Thyroid gland (tissue), 4 donors: ENCODE measurements around the gene S100Z. TPM values are rescaled to one million over a fixed set of nuclear protein-coding genes. Genes with fewer than 3 reads are reported as not detected.

ENCODE experiments used
- DNase-seq, 2 donors: peaks; one replicate each; pipeline ENCODE4 v3.0.0-alpha.2; 2019
- H3K27ac ChIP-seq, 3 donors: fragments of 200-600 bp; sonication (generic); 1 replicate in 2 of 3; 2 replicates in 1 of 3; pipeline ENCODE4 v1.5.1; 2016 to 2019; ENCODE audit warnings: mild to moderate bottlenecking in 1 of 3, moderate library complexity in 1 of 3
- H3K27me3 ChIP-seq: fragments of 200-600 bp; sonication (generic); one replicate; pipeline ENCODE4 v1.5.1; 2019
- H3K36me3 ChIP-seq, 2 donors: fragments of 200-600 bp; sonication (generic); one replicate each; pipeline ENCODE4 v1.5.1; 2016 to 2019
- H3K4me1 ChIP-seq, 2 donors: fragments of 200-600 bp; sonication (generic); one replicate each; pipeline ENCODE4 v1.5.1; 2017 to 2019
- H3K4me3 ChIP-seq, 3 donors: fragments of 200-600 bp; sonication (generic); replicated peaks in 1 of 3; 1 replicate in 2 of 3; 2 replicates in 1 of 3; pipeline ENCODE4 v1.5.1; 2016; ENCODE audit warnings: mild to moderate bottlenecking in 1 of 3
- H3K9me3 ChIP-seq: fragments of 200-600 bp; sonication (generic); one replicate; pipeline ENCODE4 v1.5.1; 2017
- POLR2A ChIP-seq, 2 donors: fragments of 450-650 bp; IDR thresholded peaks; one replicate each; pipeline ENCODE4 v1.6.1; 2017; ENCODE audit warnings: antibody characterized with exemption in 2 of 2, mild to moderate bottlenecking in 2 of 2, moderate library complexity in 1 of 2
- WGBS, 2 donors: methylation state at CpG; one replicate each; pipeline ENCODE4 v1.1.5; 2017; 5-methylcytosine and 5-hydroxymethylcytosine counted together
- intact Hi-C: fragments of 100-400 bp; cut with DNase I; formaldehyde crosslinking; loops from one replicate; pipeline ENCODE4 v1.15.1; 2023
- total RNA-seq, 4 donors: library from RNA; depleted of rRNA; stranded (reverse); fragments of >200 nt; gene quantifications; one replicate each; pipeline ENCODE4 v1.2.3, GENCODE V29; 2016
- TF ChIP-seq, protein P1 (sequence below), 6 experiments: fragments of 200-600 bp in 3 of 6; fragments of 450-650 bp in 3 of 6; sonication (generic) in 3 of 6; IDR thresholded peaks; one replicate each; pipeline ENCODE4 v1.5.1; 2016 to 2019; ENCODE audit warnings: antibody characterized with exemption in 6 of 6, mild to moderate bottlenecking in 2 of 6, inconsistent platforms in 1 of 6, moderate library complexity in 1 of 6

S100Z gene
- total RNA-seq, 4 donors from 2014 or later, result not detected

DNA sequence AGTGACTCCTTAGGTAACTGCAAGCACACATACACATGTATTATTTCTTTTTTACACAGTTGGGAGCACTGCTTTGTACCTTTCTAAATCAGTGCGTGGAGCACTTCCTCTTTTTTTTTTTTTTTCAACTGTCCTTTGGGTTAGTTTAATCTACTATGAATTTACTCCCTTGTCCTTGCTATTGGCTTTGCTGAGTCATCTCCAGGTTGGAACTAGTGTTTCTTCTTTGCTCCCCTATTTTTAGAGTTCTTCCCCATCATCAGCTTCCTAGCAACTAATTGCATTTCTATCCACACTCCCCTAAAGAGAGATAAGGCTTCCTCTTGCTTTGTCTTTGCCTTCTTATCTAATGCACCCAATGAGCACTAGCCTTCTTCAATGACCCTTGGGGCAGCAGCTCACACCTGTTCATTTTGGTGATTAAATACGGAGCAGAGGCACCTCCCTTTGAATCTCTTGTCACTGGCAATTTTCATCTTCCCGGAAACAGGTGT lies 24.3 kb downstream of the S100Z start:
- no peak overlapping the region for H3K27ac ChIP-seq
- intact Hi-C loops, result no loop called here
- DNase-seq, result no peak
- H3K4me3 ChIP-seq, result no peak overlapping the region
- no peaks in the 10 kb centered on the region for H3K36me3 ChIP-seq
- no peaks in the 10 kb centered on the region for H3K9me3 ChIP-seq
- H3K27me3 ChIP-seq, result no peaks in the 10 kb centered on the region
- TF ChIP-seq, protein P1, sequence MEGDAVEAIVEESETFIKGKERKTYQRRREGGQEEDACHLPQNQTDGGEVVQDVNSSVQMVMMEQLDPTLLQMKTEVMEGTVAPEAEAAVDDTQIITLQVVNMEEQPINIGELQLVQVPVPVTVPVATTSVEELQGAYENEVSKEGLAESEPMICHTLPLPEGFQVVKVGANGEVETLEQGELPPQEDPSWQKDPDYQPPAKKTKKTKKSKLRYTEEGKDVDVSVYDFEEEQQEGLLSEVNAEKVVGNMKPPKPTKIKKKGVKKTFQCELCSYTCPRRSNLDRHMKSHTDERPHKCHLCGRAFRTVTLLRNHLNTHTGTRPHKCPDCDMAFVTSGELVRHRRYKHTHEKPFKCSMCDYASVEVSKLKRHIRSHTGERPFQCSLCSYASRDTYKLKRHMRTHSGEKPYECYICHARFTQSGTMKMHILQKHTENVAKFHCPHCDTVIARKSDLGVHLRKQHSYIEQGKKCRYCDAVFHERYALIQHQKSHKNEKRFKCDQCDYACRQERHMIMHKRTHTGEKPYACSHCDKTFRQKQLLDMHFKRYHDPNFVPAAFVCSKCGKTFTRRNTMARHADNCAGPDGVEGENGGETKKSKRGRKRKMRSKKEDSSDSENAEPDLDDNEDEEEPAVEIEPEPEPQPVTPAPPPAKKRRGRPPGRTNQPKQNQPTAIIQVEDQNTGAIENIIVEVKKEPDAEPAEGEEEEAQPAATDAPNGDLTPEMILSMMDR (IDR thresholded peaks at IDR 0.05), result no peak
- TF ChIP-seq POLR2A (IDR thresholded peaks at IDR 0.05), result no peak
- no peaks in the 10 kb centered on the region for H3K4me1 ChIP-seq
- 61 to 74% methylated on average over 3 of the region's 3 CpGs for WGBS, 2 donors

DNA sequence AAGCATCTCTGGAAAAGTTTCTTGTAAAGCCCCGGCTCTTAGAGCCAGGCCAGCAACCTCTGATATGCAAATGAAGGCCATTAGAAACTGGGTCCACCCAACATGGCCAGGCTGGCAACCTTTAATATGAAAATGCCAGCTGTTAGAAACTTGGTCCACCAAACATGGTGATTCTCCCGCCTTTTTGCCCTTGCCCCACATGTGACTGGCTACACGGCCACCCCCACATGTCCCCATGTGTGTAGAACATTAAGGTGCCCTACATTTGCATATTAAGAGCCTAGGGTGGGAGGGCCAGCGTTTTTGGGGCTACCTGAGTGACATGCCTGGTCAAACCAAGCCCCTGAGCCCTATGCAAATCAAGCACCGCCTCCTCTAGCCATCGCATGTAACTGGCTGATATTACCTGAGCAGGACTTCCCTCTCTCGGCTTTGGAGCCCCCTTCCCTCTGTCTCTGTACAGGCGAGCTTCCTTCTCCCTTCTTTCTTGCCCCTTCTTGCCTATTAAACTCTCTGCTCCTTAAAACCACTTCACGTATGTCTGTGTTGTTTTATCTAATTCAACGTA lies 39.0 kb downstream of the S100Z start:
- Histone ChIP-seq H3K27ac (no peak overlapping the region), H3K27me3 (no peaks in the 10 kb centered on the region), H3K4me1 (no peaks in the 10 kb centered on the region), H3K36me3 (no peaks in the 10 kb centered on the region), H3K9me3 (no peaks in the 10 kb centered on the region), H3K4me3 (no peak overlapping the region)
- intact Hi-C loops, result no loop called here
- TF ChIP-seq, protein P1 (IDR thresholded peaks at IDR 0.05), result no peak
- no peak for TF ChIP-seq POLR2A (IDR thresholded peaks at IDR 0.05)
- no peak for DNase-seq
- 59 to 61% methylated on average over 10 of the region's 10 CpGs for WGBS, 2 donors

DNA sequence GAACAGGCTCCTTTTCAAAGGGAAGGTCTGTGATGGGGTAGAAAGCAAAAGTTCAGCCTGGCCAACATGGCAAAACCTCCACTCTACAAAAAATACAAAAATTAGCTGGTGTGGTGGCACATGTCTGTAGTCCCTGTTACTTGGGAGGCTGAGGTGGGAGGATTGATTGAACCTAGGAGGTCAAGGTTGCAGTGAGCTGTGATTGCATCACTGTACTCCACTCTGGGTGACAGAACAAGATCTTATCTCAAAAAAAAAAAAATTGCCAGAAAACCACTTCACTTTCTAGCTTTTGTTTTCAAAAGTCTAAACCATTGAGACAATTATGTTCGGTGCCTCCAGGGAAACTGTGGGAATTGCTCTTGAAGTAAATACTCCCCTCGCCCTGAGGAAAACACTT lies 43.5 kb downstream of the S100Z start:
- Histone ChIP-seq H3K27ac (no peak overlapping the region), H3K4me1 (no peaks in the 10 kb centered on the region), H3K36me3 (no peaks in the 10 kb centered on the region), H3K9me3 (no peaks in the 10 kb centered on the region), H3K4me3 (no peak overlapping the region), H3K27me3 (no peaks in the 10 kb centered on the region)
- no peak for DNase-seq
- TF ChIP-seq, protein P1 (IDR thresholded peaks at IDR 0.05), result no peak
- no peak for TF ChIP-seq POLR2A (IDR thresholded peaks at IDR 0.05)
- intact Hi-C loops, result no loop called here
- 46 to 49% methylated on average over 2 of the region's 2 CpGs for WGBS, 2 donors

DNA sequence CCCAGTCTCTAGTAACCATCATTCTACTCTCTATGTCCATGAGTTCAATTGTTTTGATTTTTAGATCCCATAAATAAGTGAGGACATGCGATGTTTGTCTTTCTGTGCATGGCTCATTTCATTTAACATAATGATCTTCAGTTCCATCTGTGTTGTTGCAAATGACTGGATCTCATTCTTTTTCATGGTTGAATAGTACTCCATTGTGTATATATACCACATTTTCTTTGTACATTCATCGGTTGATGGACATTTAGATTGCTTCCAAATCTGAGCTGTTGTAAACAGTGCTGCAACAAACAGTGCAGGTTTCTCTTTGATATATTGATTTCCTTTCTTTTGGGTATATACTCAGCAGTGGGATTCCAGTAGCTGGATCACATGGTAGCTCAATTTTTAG lies 46.4 kb downstream of the S100Z start:
- TF ChIP-seq POLR2A (IDR thresholded peaks at IDR 0.05), result no peak
- TF ChIP-seq, protein P1 (IDR thresholded peaks at IDR 0.05), result no peak
- H3K27ac ChIP-seq, result no peak overlapping the region
- 98% methylated on average over 2 of the region's 2 CpGs for WGBS, 2 donors
- intact Hi-C loops, result no loop called here
- DNase-seq, result no peak
- no peaks in the 10 kb centered on the region for H3K4me1 ChIP-seq
- H3K9me3 ChIP-seq, result no peaks in the 10 kb centered on the region
- H3K36me3 ChIP-seq, result no peaks in the 10 kb centered on the region
- no peaks in the 10 kb centered on the region for H3K27me3 ChIP-seq
- no peak overlapping the region for H3K4me3 ChIP-seq

DNA sequence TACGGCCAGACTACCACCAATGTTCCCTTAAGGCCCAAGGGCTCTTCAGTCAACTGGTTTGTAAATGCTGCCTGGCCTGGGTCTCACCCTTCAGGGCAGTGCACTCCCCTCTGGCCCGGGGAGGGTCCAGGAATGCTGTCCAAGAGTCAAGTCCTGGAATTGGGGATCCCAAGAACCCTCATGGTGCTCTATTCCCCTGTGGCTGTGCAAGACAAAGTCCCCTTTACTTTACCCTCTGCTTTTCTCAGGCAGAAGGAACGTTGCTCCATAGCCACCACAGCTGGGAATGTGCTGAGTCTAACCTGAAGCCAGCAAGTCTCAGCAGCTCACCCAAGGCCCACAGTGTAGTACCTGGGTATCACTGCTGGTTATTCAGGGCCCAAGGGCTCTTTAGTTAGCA lies 51.7 kb downstream of the S100Z start:
- Histone ChIP-seq H3K9me3 (no peaks in the 10 kb centered on the region), H3K4me3 (no peak overlapping the region), H3K27me3 (no peaks in the 10 kb centered on the region), H3K4me1 (no peaks in the 10 kb centered on the region), H3K27ac (no peak overlapping the region), H3K36me3 (no peaks in the 10 kb centered on the region)
- 91 to 92% methylated on average over 3 of the region's 3 CpGs for WGBS, 2 donors
- TF ChIP-seq POLR2A (IDR thresholded peaks at IDR 0.05), result no peak
- TF ChIP-seq, protein P1 (IDR thresholded peaks at IDR 0.05), result no peak
- intact Hi-C loops, result no loop called here
- no peak for DNase-seq
